ENCODE data around the gene SLC26A8. TPM values are rescaled to one million over a fixed set of nuclear protein-coding genes. Genes with fewer than 3 reads are reported as not detected.
A peak's percentile ranks its signal among the peaks of the same experiment; 100 is the strongest.
"Not testable (repeated sequence)": the region's sequence is repeated elsewhere in the genome, so short reads cannot be mapped to it uniquely, and the experiment has no call there.

The SLC26A8 gene
- total RNA-seq, 1 experiment from 2014 or later, result 0.09 TPM

GRCh38 chr6:35939259-35939658 lies 85.2 kb downstream of the SLC26A8 start:
- H3K23ac ChIP-seq (ENCODE audit: insufficient read length, low read depth, low read length); H3K9me3 ChIP-seq (ENCODE audit: control insufficient read depth, low read depth, low read length); H3K27me3 ChIP-seq (ENCODE audit: insufficient read depth, low read length); H2BK5ac ChIP-seq (ENCODE audit: insufficient read length, low read length); H3K4me2 ChIP-seq (ENCODE audit: insufficient read depth, insufficient read length, low read length); H4K5ac ChIP-seq (ENCODE audit: insufficient read length, low read depth, low read length); H3K27ac ChIP-seq (ENCODE audit: insufficient read length, low read depth, low read length); H2BK120ac ChIP-seq (ENCODE audit: low read depth, low read length, poor library complexity, severe bottlenecking); DNase-seq; H3K4me1 Mint-ChIP-seq; H3K14ac ChIP-seq (ENCODE audit: insufficient read depth, low read length); H3K9ac ChIP-seq (ENCODE audit: extremely low read depth, insufficient read length, low read length); H3K27me3 Mint-ChIP-seq (ENCODE audit: low read depth); H3K4me3 Mint-ChIP-seq; H3K56ac ChIP-seq (ENCODE audit: insufficient read length, low read depth, low read length); H2AFZ ChIP-seq (ENCODE audit: low read length); H3K4me1 ChIP-seq (ENCODE audit: insufficient read depth, low read length); H2BK15ac ChIP-seq (ENCODE audit: low read depth, low read length); H3K79me1 ChIP-seq (ENCODE audit: insufficient read depth, low read depth, low read length, poor library complexity, severe bottlenecking); H3K18ac ChIP-seq (ENCODE audit: insufficient read length, low read depth, low read length); H3K23me2 ChIP-seq (ENCODE audit: insufficient read length, low read depth, low read length, poor library complexity, severe bottlenecking); H4K8ac ChIP-seq (replicated peaks; ENCODE audit: insufficient read length, low read depth, low read length); H3K79me2 ChIP-seq (ENCODE audit: insufficient read depth, low read length); H3K4ac ChIP-seq (ENCODE audit: low read depth, low read length); H2BK12ac ChIP-seq (ENCODE audit: insufficient read length, low read depth, low read length); H4K20me1 ChIP-seq (ENCODE audit: control insufficient read depth, insufficient read depth, insufficient read length); H3K27ac Mint-ChIP-seq; H3T11ph ChIP-seq (ENCODE audit: low read length); H2AK5ac ChIP-seq (ENCODE audit: insufficient read length, low read length); H2BK20ac ChIP-seq (ENCODE audit: low read depth, low read length, poor library complexity, severe bottlenecking); H4K91ac ChIP-seq (ENCODE audit: insufficient read length, low read depth, low read length): not testable (repeated sequence)
- H3K9me3 Mint-ChIP-seq, result peaks cover 17 to 19% of the 10 kb centered on the region in 2 experiments
- WGBS (ENCODE audit: extremely low coverage, insufficient read length, low lambda C conversion rate), result no CpG with 5 or more reads among the region's 5 CpGs
- TF ChIP-seq CTCF (conservative IDR thresholded peaks at IDR 0.05), result peak; percentile 39; the same call in 2 of the 3 replicates
- peaks cover 0 to 19% (median 7%) of the 10 kb centered on the region in 3 experiments; a peak in 4 of 7 replicates for H3K36me3 Mint-ChIP-seq (ENCODE audit: insufficient read depth in 1 of 3, low read depth in 3 of 3)
